SW480 (cell line): ENCODE measurements around the gene RBBP8.

Experiments
- DNase-seq: peaks from one replicate; pipeline ENCODE4 v3.0.0-alpha.2; 2016; ENCODE audit warnings: low spot score

Gene RBBP8

DNA sequence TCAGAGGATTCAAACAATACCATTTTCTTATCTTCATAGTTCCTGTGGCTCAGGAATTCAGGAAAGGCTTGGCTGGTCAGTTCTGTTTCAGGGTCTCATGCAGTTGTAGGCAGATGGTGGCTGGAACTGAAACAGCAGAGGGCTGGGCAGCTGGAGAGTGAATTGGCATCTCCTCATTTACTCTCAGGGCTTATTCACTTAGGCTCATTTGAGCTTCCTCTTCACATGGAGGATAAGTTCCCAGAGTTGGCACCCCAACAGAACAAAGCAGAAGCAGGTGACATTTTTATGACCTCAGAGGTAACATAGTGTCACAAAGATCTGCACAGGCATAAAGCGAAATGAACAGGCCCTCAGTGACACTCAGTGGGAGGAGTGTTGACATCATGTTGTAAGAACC, 66.1 kb downstream of the RBBP8 start:
- no peak for DNase-seq

DNA sequence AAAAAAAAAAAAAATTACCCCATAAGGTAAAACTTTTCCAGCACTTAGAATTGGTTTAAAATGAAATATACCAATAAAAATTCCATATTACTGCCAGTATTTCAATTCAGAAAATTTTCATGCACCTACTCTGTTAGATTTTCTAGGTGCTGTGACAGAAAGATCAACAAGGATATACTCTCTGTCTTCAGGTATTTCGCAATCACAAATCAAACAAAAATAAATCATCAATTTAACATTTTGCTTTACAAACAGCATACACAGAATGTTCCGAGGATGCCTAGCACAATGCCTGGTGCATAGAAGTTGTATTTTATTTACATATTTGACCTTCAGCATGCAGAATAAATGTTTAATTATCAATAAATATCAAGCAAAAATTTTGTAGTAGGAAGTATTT, 66.5 kb downstream of the RBBP8 start:
- DNase-seq, result no peak

DNA sequence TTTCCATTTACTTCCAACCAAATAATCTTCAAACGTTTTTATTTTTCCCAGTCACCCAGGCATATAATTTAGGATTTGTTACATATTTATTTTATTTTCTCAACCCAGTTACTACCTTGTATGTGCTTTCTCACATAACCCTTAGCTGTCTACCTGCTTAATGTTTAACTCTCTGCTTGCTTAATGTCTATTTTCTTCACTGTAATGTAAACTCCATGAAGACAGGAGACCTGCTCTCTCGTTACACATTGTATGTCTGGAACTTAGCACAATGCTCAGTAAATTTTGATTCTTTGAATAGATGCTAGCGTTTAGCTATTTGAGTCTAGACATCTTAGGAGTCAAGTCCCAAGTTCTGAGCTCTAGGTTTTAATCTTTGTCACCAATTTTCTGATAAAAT, 70.2 kb downstream of the RBBP8 start:
- DNase-seq, result no peak

DNA sequence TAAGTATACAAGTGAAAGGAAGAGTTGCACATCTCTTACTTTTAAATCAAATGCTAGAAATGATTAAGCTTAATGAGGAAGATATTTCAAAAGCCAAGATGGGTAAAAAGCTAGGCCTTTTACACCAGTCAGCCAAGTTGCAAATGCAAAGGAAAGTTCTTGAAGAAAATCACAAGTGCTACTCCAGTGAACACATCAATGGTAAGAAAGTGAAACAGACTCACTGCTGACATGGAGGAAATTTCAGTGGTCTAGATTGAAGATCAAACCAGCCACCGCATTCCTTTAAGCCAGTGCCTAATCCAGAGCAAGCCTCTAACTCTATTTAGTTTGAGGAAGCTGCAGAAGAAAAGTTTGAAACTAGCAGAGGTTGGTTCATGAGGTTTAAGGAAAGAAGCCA, 79.1 kb downstream of the RBBP8 start:
- no peak for DNase-seq

DNA sequence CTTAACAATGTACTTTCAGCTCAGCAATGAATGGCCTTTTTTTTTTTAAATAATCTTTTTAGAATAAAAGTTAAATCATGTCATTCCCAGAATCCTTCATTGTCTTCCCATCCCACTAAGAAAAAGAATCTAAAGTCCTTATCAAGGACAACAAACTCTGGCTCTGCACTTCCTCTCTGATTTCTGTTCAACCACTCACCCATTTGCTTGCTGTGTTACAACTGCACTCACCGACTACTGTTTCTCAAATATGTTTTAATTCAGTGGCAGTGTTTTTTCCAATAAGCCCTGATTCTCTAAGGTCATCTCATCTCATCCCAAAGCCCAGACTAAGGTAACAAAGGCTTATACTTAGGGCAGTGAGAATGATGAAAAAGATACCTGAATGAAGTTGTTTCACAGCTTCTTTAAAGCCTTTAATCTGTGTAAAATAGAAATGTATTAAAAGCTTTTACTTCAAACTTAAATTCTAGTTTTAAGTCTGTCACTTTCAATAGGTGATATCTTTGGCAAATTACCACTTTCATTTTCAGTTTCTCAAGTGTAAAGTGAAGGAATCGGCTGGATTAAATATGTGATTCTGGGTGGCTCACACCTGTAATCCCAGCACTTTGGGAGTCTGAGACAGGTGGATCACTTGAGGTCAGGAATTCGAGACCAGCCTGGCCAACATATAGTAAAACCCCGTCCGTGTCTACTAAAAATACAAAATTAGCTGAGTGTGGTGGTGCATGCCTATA, 87.6 kb downstream of the RBBP8 start:
- no peak for DNase-seq

DNA sequence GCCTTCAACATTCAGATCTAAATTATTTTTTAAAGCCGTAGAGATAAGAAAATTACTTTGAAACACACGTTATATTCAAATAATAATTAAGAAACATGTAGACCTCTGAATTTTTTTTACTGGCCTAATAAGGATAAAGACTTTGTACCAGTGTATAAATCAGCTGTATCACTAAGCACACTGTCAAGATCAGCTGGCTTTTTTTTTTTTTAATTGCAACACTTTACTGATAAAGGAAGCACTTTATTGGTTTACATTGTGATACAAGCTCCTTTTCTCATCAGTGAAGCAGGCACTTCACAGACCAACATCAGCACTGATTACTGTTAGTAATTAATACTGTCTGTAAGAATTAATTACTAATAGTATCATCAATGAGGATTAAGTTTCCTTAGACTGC, 88.5 kb downstream of the RBBP8 start:
- no peak for DNase-seq

DNA sequence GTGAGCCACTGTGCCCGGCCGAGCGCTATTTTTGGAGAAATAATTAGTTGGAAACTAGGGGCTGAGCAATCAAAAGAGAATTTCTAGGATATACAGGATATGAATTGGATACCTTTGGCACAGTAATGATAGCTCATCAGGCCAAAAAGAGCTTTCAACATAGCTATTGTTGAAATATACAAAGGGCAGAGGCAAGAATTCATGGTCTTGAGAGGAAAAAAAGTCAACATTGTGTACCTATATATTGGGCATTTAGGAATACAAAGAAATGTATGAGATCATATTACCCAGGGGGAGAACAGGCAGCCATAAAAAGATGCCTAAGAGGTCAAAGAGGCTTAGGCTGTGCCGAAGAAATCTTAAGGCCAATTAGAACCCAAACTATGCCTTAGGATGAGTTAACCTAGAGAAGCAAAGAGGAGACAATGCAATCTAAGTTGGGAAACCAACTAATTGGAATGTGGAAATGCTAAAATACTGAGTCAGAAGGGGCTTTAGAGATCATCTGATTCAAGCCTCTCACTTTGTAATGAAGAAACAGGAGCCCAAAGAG, 99.0 kb downstream of the RBBP8 start:
- DNase-seq, result no peak

DNA sequence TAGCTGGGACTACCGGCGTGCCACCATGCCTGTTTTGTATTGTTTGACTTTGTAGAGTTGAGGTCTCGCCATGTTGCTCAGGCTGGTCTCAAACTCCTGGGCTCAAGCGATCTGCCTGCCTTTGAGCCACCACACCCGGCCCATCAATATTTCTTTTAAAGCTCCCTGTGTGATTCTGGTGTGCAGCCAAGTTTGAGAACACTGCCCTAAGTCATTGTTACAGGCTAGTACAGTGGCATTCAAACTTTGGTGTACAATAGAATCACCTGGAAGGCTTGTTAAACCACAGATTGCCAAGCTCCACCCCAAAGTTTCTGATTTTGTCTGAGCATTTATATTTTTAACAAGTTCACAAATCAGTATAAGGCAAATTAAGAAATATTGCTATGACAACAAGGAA, 99.9 kb downstream of the RBBP8 start:
- no peak for DNase-seq

DNA sequence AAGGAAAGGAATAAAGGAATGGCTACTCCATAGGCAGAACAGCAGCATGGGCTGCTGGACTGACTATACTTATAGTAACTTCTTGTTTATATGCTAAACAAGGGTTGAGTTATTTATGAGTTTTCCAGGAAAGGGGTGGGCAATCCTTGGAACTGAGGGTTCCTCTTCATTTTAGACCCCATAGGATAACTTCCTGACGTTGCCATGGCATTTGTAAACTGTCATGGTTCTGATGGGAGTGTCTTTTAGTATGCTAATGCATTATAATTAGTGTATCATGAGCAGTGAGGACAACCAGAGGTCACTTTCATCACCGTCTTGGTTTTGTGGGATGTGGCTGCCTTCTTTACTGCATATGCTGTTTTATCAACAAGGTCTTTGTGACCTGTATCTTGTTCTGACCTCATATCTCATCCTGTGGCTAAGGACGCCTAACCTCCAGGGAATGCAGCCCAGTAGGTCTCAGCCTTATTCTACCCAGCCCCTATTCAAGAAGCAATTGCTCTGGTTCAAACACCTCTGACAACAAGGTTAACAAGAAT, 103.6 kb downstream of the RBBP8 start:
- DNase-seq, result no peak

DNA sequence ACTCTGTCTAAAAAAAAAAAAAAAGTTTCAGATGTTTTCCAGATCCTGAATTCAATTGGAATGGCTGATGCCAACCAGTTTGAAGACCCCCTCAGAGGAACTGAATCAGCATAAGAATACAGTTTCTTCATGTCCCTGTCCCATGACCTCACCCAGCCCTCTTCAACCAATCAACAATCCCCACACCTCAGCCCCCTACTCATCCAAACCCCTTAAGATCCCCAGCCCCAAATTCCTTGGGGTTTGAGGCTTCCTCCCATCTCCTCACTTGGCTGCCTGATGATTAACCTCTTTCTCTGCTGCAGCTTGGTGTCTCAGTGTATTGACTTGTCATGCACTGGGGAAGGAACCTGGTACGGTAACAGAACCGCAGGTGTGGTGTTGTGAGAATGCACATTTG, 104.5 kb downstream of the RBBP8 start:
- no peak for DNase-seq

DNA sequence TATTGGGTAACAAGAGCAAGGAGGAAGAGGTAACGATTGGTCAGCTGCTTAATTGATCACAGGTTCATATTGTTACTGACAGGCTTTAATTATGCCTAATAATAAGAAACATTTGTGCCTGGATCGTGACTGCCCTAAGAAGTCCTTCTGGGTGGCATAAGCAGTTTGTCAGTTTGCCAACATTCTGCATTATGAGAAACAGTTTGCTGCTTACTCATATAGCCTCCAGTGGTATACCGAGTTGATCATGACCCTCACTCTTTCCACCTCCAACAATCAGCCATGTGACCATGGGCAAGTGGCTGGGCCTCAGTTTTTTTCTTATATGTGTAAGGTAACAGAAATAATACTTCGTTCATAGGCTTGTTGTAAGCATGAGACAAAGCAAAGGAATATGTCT, 105.6 kb downstream of the RBBP8 start:
- DNase-seq, result no peak

DNA sequence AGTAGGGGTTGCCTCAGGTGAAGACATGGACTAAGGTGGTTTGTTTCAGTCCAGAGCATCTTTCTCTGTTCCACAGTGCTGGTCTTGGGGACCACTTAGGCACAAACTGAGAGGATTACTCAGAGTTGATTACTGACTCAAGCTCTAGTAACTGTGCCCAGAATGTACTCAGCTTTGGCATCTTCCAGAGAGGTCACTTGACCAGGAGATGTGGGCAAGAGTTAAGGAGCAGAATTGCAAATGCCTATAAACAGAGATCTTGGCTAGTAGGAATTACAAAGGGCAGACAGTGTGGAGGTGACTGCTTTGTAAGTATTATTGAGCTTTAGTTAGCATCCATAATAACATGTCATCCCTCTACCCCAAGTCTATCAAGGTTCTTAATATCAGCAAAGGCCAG, 109.0 kb downstream of the RBBP8 start:
- DNase-seq, result no peak

DNA sequence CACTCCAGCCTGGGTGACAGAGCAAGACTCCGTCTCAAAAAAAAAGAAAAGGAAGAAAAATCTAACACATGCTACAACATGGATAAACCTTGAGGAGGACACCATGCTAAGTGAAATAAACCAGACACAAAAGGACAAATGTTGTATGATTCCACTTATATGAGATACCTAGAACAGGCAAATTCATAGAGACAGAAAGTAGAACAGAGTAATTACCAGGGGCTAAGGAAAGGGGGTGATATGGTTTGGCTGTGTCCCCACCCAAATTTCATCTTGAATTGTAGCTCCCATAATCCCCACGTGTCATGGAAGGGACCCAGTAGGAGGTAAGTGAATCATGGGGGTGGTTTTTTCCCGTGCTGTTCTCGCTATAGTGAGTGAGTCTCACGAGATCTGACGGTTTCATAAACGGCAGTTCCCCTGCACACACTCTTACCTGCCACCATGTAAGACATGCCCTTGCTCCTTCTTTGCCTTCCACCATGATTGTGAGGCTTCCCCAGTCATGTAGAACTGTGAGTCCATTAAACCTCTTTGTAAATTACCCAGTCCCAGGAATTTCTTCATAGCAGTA, 110.8 kb downstream of the RBBP8 start:
- DNase-seq, result no peak

DNA sequence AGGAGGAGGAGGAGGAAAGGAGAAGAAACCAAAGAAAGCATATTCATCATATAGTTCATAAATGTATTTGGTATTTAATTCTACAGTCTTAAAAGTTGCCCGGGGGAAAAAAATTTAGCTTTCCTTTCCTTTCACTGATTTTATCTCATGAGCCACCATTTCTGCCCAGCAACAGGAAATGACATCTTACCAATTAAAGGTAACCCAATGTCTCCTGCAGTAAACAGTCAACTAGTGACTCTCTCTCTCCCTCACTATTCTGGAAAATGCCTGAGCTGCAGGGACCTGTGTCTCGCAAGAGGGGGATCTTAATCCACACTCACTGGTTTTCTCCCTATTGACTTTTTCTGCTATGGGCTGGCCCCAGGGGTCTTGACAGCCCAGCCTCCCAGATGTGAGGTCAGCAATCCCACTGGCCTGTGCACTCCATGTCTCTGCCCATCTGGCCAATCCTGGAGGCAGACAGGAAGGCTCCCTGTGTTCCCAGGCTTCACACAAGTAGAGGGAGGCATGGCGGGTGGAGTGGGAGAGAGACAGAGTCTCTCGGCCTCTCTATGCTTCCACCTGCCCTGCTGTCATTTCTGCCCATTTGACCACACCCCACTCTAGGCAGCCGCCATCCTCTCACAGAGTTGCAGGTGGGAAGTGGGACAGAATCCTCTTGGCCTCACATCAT, 116.7 kb downstream of the RBBP8 start:
- no peak for DNase-seq

DNA sequence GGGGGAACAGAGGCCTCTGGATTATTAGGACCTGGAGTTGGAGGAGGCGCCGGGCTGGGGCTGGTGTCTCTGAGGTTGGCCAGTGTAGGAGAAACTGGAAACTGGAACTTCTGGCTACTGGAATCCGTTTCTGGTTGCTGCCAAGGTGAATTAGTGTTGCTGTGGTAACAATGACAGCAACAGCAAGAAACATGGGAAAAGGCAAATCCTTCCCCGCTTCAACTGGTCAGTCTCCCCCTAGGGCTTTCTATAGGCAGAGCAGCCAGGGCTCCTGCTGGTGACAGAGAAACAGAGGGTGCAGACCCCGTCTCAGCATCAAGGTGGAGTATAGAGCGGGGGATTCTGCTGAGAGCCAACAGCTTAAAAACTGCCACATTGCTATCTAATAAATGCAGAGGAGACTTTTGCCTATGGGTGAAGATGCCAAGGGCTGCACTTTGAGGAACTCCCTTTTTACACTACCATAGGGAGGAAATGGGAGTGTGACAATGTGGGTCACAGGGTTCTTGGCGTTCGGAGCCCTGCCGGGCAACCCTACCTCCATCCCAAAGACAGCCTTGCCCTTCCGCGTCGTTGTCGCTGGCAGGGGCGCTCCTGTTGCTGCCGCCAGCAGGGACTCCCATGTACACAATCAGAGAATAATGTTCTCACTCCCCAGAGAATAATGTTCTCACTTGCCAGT, 120.8 kb downstream of the RBBP8 start:
- DNase-seq, result no peak

DNA sequence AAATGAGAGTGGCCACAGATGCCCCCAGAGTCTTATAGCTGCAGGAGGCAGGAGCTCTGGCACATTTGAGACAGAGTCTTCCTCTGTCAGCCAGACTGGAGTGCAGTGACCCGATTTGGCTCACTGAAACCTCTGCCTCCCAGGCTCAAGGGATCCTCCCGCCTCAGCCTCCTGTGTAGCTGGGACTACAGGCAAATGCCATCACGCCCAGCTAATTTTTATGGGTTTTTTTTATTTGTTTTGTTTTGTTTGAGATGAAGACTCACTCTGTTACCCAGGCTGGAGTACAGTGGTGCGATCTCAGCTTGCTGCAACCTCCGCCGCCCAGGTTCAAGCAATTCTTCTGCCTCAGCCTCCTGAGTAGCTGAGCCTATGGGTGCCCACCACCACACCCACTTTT, 121.4 kb downstream of the RBBP8 start:
- no peak for DNase-seq

DNA sequence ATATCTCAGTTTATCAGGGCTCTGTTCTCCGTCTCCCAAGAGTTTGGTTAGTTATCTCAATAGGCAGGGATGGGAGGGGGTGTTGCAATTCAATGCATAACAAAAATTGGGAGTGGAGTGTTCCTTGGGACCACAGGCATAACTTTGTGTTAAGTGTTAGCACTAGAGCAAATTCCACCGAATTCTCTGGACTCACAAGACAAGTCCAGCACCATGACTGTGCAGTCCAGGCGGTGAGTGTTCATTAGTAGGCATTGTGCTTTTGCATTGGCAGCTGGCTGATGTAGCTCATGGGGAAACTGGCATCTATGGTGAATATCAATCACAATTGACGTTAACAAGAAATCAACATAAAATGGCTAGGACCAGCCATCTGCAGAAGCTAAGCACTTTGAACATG, 123.2 kb downstream of the RBBP8 start:
- DNase-seq, result no peak

DNA sequence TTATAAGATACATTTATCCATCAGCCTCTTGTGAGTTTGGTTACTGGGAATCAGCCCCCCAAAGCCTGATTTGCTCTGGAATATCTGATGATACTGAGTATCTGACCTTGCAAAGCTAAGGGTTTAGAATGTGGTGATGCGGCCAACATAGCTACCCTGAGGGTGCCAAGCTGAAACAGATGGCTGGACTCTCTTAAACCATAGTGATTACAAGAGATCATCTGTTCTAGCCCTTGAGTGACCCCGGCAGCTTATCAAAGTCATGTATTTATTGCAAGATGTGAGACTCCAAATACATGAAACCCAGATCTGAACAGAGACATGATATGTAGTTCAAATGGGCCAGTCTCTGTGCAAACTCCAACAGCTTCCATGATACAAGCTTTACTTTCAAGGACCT, 124.0 kb downstream of the RBBP8 start:
- DNase-seq, result no peak

DNA sequence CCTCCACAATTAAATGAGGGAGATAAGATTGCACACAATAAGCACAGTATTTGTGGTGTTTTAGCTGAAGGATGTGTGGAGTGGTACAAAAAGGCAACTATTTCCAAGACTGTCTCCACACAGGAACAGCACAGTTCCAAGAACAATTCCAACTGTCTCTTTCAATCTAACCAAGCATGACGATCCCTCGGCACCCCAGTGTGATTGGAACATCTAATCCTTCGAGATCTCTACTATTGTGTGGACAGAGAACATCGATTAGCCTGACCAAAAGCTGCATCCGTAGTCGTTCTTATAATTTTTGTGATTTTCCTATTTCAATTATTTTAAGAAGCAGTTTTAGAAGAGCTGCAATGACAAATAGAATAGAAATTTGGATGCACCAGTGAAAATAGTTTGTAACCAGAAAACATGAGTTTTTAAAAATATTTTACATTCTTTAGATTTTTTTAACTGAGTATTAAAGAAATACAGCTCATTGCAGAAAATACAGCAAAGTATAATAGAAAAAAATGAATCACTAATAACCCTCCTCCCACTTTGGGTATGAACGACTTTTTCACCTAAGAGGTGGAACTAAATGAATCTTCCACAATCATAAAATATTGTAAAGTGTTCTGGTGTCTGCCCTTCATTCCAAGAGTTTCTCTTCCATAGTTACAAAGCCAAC, 125.8 kb downstream of the RBBP8 start:
- no peak for DNase-seq

DNA sequence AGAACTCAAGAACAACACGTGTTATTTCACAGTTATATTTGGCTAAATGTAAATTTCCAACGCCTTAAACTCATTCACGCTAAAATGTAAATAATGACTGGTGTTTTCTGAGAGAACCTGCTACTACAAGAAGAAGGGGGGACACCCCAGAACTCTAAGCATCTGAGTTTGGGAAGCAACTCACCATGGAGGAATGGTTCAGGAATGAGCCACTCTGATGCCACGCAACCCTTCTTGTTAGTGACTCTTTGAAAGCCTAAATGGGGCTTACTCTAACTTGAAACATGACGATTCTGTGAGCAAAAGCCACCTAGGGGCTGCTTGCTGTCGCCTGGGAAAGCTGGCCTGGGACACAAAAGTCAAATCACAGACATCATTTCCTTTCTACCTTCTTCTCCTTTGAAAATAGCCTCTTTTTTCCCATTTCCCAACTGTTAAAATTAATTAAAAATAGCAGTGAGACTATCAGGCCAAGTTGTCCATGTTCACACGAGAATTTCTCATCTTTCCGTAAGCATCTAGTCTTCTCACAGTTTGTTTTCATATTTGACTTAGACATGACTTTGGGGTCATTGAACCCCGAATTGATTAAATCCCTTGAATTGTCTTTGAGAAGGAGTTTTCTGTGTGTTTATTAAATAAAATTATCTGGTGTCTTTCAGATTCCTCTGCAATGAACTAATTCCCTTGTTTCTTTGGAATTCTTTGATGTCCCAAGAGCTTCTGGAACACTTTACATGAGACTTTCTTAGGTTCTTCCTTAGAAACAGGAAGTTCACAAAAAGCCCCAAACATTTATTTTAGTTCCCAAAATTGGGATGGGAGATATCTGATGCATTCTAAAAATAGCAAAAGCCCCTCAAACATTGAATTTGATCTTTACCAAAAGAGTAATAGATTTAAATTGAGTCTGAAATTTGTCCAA, 126.7 kb downstream of the RBBP8 start:
- no peak for DNase-seq

DNA sequence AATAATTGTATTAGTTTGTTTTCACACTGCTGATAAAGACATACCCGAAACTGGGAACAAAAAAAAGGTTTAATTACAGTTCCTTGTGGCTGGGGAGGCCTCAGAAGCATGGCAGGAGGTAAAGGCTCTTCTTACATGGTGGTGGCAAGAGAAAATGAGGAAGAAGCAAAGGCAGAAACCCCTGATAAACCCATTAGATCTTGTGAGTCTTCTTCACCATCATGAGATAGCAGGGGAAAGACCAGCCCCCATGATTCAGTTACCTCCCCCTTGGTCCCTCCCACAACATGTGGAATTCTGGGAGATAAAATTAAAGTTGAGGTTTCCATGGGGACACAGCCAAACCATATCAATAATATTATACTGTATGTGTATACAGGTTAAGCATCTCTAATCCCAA, 128.9 kb downstream of the RBBP8 start:
- no peak for DNase-seq
